GM18508 (cell line): ENCODE measurements around the gene RETREG3.
A peak's percentile ranks its signal among the peaks of the same experiment; 100 is the strongest.
"Not testable (repeated sequence)": the region's sequence is repeated elsewhere in the genome, so short reads cannot be mapped to it uniquely, and the experiment has no call there.

ENCODE experiments used
- ATAC-seq: cut with Tn5 transposase; IDR thresholded peaks from one replicate; pipeline ENCODE4 v1.9.1; 2021; ENCODE audit warnings: moderate number of reproducible peaks; ENCODE audit not compliant: insufficient read depth, unreplicated experiment

The RETREG3 gene

DNA sequence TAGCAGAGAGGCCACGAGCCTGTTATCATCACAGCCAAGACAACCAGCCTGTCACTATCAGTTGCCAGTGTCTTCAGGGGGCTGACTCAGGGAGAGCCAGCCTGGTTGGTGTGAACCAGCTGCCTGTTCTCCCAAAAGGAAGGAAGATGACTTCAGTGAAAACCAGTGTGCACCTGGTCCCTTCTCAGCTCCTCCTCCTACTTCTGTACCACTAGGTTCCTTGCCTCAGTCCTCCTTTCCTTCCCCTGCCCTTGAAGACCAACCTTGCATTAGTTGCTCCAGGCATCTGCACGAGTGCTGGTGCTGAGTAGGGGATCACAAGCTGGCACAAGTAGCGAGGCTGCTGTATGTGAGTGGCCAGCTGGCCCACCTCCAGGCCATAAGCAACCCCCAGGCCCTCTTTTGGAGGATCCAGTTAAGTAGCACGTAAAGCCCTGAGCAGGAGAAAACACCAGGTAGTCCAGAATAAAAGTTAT, 8.8 kb upstream of the RETREG3 start:
- ATAC-seq, result peak; percentile 22

DNA sequence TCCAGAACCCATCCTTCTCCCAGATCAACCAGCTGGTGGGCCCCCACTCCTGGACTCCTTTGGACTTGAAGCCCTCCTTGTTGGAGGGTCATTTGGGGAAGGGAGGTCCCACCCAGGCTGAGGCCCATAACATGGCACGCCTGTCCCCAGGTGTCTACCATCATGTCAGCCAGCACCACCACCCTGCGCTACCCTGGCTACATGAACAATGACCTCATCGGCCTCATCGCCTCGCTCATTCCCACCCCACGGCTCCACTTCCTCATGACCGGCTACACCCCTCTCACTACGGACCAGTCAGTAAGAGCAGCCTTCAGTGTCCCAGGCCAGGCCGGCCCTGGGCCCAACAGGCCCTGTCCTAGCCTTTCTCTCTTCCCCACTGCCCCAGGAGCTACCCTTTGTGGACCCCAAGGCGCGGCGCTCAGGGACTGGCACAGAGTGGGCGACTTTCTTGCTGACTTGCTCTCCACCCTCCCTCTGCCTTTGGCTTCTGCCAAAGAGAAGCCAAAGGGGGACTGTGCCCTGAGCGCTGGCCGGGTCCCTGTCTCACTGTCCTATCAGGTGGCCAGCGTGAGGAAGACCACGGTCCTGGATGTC, 4.6 kb upstream of the RETREG3 start:
- no peak for ATAC-seq

DNA sequence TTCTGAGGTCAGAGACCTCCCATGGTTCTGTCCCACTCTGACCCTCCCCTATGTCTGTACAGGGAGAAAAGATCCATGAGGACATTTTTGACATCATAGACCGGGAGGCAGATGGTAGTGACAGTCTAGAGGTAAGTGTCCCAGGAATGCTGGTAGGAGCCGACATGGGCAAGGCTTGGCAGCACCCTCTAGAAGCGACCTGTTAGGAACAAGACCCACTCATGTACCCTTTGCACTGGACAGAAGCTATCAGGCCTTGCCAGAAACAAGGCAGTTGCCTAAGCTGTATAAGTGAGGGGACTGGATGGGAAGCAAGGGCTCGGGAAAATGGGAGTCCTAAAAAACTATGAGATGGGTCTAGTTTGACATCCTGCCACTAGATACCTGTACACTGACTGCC, 2.8 kb upstream of the RETREG3 start:
- ATAC-seq, result no peak

DNA sequence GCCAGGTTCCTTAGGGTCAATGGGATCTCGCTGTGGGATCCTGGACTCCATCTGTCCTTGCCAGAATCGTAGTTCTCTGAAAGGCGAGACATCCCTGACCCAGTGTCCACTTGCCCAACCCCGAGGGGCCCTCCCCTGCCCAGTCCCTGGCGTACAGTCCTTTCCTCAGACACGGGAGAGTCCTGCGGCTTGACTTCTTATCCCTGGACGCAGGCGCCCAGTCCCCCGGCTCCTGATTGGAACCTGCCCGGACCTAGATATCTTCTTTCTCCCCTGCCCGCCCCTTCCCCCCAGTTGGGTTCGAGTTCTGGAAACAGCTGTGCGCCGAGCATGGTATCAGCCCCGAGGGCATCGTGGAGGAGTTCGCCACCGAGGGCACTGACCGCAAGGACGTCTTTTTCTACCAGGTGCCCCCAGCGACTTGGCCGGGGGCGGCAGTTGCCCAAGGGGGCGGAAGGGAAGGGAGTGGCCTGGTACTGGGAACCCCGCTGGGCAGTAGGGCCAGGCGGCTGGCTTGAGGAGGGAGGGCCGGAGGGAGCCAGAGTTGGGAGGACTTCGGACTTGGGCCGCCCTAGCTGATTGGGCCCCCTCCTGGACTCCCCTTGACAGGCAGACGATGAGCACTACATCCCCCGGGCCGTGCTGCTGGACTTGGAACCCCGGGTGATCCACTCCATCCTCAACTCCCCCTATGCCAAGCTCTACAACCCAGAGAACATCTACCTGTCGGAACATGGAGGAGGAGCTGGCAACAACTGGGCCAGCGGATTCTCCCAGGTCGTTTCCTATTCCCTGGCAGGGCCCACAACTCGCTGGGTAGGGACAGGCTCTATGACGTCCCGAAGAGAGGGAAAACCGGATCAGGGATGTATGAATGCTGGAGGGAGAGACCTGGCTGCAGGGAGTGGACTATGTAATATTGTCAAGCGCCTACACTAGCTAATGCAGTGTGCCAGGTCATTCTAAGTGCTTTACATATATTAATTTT, 934 bp upstream of the RETREG3 start:
- ATAC-seq, result not testable (repeated sequence)

DNA sequence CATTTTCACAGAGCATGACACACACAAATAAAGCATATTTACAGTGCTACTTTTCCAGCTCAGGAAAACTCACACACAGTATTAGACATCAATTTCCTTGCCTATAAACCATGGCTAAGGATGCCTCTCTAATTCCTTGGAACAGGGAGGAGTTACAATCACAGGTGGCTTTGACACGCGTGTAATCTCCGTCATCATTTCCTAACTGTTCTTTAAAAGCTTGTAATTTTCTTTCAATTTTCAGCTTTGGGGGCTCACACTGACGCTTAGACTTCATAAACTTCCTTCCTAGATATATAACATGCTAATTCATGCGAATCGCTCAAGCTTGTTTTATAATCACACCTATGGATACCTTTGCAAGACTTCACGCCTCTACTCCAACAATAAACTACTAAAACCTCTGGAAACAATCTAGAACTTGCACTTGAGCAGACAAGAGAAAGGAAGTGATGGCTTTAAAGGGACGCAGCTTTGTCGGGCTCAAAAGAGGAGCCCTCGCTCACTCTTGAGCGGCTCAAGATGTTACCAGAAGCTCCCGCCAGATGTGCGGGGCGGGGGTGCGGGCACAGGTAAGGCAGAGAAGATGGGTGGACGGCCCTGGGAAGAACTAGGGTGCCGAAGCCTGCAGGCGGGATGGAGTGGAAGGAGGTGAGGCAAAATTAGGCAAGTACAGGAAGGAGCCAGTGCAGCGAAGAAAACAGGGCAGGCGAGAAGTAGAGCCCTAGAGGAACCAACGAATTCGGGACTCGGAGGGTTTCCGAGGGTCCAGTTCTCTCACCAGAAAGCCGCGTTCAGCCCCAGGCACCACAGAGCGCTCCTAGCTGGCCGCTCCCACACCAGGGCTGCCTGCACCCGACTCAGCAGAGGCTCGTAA, 631 bp downstream of the RETREG3 start:
- ATAC-seq, result no peak

DNA sequence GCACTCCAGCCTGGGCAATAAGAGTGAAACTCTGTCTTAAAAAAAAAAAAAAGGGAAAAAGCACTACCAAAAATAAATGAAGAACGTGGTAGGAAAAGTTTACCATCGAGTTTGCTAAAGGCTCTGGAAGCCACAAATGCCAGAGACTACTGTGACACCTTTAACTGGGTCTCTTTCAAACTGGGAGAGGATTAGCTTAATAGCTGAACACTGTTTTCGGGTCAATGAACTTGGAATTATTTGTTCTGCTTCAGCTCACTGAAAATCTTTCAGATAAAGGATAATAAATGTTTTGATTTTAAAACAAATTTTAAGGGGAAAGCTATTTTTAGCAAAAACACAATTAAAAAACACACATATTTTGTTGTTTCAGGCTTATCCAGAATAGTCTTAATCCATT, 1.4 kb downstream of the RETREG3 start:
- no peak for ATAC-seq

DNA sequence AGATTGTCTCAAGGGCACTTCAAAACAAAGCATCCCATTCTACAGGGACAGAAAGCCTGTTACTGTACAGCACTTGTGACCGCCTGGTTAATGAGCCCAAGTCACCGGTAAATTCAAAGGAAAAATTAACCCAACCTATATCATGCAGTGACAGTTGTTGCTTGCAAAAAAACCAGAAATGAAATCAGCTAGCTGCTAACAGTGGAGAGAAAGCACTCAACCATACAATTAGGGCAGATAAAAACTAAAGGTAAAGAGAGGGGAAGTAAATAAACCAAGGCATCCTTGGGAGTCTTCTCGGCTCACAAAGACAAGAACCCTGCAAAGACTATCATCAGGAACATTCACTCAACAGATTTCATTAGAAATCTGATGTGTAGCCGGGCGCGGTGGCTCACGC, 5.9 kb downstream of the RETREG3 start:
- ATAC-seq, result no peak

DNA sequence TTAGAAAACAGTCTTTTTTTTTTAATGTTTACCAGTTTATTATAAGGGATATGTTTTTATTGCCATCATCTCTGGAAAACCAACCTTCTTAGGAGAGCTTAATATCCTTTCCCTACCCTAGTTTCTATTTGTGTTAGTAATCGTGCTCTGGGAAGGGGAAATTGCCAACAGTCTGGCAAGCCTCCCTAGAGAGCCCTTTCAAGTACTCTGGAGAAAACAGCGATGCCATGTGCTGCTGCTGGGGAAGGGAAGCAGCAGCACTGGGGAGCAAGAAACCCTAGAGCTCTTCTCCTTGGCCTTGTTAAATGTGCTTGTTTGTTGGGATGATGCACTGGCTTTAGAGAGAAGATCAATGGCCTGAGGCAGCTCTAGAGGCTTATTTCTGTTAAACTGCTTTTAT, 10.3 kb downstream of the RETREG3 start:
- ATAC-seq, result no peak

DNA sequence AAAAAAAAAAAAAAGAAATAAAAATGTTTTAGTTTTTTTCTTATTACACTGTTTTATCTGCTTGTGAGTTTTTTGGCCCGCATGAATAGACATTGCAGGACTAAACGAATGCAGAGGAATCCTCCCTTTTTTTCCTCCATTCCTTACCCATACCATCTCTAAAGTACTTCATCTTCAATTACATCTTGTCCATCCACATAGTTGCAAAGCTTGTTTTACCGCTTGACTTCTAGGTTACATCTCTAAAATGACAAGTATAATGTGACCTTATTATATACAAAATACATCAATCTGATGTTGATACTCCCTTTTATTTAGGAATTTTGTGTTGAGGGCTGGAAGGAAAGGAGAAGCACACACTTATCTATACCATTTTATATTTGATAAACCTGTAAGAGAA, 12.8 kb downstream of the RETREG3 start:
- ATAC-seq, result no peak

DNA sequence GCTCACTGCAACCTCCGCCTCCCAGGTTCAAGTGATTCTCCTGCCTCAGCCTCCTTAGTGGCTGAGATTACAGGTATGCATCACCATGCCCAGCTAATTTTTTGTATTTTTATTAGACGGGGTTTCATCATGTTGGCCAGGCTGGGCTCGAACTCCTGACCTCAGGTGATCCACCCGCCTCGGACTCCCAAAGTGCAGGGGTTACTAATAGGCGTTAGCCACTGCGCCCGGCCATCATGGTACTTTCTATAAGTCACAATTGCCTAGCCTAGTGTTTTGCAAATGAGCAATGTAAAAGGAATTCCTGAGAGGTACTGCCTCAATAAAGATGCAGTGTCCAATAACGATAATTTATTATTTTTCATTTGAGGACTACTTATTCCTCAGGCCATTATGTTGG, 17.8 kb downstream of the RETREG3 start:
- ATAC-seq, result no peak

DNA sequence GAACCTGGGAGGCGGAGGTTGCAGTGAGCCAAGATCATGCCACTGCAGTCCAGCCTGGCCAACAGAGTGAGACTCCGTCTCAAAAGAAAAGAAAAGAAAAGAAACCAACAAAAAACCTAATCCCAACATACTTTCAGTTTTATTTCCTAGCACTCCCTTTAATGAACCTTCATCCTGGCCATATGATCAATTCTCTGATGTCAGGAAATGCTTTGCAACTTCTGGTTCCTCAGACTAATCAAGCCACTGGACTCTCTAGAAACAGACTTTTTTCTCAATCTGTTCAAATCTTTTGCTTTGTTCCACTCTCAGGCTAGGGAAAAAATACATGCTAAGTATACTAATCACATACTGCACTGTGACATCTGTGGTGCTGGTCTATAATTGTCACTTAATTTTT, 18.3 kb downstream of the RETREG3 start:
- ATAC-seq, result no peak

DNA sequence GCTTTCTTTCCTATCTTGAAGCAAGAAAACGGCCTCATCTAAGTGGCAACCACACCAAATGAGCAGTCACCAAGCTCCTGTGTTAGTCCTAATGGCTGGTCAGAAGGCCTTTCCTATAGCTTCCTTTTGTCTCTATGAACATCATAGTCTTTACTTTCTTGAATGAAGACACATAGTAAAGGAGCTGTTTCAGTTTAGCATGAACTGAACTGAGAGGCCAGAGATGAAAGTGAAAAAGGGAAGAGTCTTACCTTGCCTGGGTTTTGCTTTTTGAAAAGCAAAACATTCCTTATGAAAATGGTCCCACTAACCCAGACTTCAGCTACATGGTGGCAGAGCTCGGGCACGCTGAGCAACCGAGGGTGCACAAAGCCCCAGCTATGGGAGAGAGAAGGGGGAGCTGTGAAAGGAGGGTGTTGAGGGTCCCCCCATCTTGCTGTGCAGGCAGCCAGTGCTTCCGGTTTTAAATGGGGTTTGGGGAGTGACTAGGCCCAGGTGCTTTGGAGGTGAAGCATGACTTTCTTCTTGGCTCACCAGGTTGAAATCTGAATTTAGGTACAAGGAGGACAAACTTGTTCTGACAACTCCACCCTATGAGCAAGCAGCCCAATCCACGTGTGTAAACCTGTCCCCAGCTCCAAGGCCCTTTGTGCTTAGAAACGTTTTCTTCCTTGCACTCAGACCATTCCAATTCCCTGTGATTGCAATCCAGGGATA, 22.5 kb downstream of the RETREG3 start:
- no peak for ATAC-seq

DNA sequence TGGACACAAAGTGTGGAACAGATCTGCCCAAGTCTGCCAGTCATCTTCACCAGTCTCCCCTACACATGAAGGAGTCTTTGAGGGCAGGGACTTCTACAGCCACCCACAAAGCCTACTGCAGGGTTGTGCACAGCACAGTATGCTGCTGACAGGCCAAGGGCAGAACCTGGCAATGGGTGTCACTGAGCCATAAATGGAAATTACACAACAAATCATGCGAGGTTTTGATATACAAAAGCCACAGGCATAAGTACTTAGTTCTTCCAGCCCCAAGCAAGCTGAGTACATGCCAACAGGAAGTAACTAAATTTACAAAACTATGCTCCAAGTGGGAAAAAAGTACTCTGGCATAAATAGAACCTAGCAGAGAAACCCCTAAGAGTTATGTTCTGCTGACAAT, 23.8 kb downstream of the RETREG3 start:
- no peak for ATAC-seq

DNA sequence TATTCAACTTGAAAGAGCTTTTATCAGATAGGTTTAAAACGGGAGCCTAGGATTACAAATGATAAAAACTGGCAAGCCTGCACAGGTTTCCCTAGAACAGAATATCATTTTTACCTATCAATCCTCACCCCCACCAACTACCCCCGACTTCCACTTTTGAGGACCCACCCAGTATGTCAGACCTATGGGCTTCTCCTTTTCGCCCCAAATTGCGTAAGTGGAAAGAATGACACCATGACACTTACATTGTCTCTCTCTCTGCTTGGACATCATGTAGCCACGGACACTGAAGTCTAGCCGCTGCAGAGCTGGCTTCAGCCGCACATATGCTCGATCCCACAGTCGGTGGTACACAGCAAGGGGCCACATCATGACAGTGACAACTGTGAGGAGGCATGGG, 24.3 kb downstream of the RETREG3 start:
- no peak for ATAC-seq

DNA sequence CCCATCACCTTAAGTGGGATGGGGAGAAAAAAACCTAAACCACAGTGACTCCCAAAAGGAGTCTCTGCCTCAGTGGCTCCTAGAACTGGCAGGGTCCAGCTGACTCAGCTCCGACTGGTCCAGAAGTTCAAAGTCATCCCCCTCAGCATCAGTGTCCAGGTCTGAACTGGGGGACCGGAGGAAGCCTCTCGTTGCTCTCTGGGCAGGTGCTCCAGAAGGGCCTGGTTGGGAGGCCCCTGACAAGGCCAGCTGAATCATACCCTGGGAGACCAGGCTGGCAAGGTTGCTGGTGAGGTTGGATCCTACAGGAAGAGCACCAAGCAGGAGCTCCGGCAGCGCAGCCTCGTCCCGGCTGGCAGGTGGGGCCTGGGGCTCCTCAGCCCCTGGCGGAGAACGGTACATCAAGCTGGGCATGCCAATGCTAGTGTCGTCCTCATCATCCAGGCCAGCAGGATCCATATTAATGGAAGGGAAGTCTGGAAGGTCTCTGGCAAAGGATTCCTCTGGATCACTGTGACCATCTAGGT, 27.4 kb downstream of the RETREG3 start:
- ATAC-seq, result no peak

DNA sequence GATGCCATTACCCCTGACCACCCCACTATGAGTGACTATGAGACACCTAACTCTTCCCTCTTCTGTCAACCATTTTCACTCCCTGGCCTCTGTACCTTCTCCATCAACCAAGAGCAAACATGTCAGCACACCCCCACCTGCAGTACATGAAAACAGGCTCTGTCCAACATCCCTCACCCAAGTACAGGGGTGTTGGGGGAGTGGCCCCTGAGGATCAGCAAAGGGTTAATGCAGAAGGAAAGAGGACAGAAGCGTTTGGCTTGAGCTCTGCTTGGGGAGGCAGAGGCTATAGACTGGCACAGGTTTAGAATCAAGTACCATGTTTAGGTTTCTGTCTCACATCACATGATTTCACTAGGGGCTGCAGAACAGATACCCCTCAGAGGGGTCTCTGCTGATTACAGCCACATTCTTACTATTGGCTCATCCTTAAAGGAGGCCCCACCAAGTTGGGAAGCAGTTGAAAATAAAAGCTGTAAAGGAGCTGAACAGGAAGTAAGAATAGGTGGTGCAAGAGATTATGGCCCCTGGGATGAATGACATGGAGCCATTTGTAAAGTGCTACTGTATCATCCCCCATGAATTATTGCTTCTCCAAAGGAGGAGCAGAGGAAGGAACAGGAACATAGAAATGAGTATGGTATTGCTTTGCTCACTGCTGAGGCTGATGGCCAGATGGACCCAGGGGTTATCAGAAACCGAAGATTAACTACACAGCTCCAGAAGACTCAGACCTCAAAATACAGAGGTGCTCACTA, 29.2 kb downstream of the RETREG3 start:
- ATAC-seq, result no peak

DNA sequence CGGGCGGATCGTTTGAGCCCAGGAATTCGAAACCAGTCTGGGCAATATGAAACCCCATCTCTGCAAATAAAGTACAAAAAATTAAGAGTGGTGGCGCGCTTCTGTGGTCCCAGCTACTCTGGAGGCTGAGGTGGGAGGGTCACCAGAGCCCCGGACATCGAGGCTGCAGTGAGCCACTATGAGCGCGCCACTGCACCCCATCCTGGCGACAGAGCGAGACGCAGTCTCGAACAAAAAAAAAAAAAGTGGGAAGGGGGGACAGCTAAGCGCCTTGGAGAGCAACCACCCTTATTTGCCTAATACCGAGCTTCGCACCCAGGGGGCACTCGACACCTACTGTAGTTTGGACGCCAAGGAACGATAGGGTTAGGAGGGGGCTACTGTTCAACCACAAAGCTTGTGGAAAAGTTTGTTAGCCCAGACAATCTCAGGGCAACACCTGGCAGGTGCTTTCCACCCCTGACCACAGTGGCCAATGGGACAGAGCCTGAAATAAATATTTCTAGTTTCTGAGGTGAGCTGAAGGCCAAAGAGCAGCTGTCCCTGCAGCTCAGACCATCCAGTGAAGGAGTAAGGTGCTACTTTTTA, 30.8 kb downstream of the RETREG3 start:
- no peak for ATAC-seq

DNA sequence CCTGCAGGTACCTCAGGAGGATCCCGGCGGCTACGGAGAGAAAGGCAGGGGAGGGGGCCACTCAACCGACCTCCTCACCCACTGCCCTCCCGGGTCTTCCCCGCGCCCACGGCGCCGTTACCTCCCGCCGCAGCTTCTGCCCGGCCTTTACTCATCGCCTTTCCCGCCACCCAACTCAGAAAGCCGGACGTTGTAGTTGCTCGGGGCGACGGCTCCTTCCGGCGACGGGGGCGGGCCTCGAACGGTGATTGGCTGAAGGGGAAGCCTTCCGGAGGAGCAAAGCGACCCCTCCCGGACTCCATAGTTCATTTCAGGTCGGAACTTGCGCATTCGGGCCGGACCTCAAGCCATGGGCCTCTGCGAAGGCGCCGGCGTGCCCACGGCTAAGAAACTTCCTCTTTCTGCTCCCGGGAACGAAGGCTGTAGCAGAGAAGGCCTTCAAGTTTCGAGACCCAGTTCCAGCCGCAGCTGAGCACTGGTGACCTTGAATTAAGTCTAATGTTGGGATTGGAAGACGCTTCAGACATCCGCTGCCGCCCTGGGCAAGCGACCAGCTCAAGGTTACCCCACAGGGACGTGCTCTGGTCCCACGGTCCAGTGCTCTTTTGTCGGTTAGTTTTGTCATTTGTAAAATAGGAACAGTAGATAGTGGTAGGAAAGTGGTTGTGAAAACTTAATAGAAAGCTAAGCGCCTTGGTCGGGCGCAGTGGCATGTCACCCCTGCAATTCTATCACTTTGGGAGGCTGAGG, 31.5 kb downstream of the RETREG3 start, which contains the start of gene PSMC3IP:
PSMC3IP (minus strand) TSS at position 198 of the 750 bp plus-strand sequence; CDS start at position 155, 43 bp downstream.
- peak; percentile 39 for ATAC-seq
